ENCODE measurements around the gene TBL1XR1. TPM values are rescaled to one million over a fixed set of nuclear protein-coding genes. Genes with fewer than 3 reads are reported as not detected.

Gene TBL1XR1
- total RNA-seq, 1 experiment from 2014 or later, result 77.6 TPM

DNA sequence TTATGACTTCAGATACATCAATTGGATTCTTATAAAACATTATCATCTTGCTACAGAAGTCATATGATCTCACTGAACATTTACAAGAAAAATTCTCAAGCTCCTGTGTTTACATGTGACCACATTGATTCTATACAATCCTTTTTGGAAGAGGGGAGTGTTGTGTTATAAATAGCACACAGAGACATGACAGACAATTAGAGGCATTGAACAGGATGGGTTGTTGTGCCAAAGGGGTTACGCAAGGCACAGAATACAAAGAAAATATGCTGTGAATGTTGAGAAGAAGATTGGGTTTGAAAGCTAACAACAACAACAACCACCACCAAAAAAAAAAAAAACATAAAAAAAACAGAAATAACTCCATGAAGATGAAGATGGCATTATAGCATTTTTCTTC lies 32.5 kb upstream of the TBL1XR1 start:
- no peak overlapping the region for H3K27ac ChIP-seq (ENCODE audit: low read length)
- no peaks in the 10 kb centered on the region for H4K20me1 ChIP-seq (ENCODE audit: low read length)
- H3K9me3 ChIP-seq (ENCODE audit: low read length), result no peaks in the 10 kb centered on the region
- H3K79me2 ChIP-seq (ENCODE audit: low read length), result no peaks in the 10 kb centered on the region
- H3K9me2 ChIP-seq (replicated peaks; ENCODE audit: low read length), result no peaks in the 10 kb centered on the region
- no peaks in the 10 kb centered on the region for H3K4me1 ChIP-seq (ENCODE audit: insufficient read depth, low read length)
- no peaks in the 10 kb centered on the region for H3K27me3 ChIP-seq (ENCODE audit: low read length)
- POLR2A ChIA-PET (ENCODE audit: unreplicated experiment), result no interaction called here
- H3K4me2 ChIP-seq (ENCODE audit: low read length), result no peak overlapping the region
- no peaks in the 10 kb centered on the region for H3K36me3 ChIP-seq (ENCODE audit: low read depth, low read length)
- intact Hi-C loops (cut with micrococcal nuclease), result no loop called here
- CTCF ChIA-PET, result no interaction called here
- H2AFZ ChIP-seq (ENCODE audit: low read length), result no peak overlapping the region
- H3K4me3 ChIP-seq (ENCODE audit: low read length), result no peak overlapping the region
- ATAC-seq, result no peak
- no peak for TF ChIP-seq EZH2phosphoT487 (IDR thresholded peaks at IDR 0.05; ENCODE audit: borderline replicate concordance, low read length)
- H3F3A ChIP-seq (ENCODE audit: low read length, unreplicated experiment), result no peaks in the 10 kb centered on the region
- H3K9ac ChIP-seq (ENCODE audit: low read length), result no peak overlapping the region
- BruUV-seq (replicated peaks), result no TSS peak
- no peak for DNase-seq

DNA sequence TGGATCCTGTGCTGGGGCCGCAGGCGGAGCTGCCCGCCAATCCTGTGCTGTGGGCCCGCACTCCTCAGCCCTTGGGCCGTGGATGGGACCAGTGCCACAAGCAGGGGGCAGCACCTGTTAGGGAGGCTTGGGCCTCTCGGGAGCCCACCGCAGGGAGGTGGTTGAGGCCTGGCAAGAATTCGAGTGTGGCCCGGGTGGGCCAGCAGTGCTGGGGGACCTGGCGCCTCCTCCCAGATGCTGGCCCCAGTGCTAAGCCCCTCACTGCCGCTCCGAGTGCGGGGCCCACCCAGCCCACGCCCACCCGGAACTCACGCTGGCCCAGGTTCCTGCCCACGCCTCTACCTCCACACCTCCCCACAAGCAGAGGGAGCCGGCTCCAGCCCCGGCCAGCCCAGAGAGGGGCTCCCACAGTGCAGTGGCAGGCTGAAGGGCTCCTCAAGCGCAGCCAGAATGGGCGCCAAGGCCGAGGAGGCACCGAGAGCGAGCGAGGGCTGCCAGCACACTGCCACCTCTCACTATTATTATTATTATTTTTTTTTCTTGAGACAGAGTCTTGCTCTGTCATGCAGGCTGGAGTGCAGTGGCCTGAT lies 31.4 kb upstream of the TBL1XR1 start:
- H3K4me1 ChIP-seq (ENCODE audit: insufficient read depth, low read length), result no peaks in the 10 kb centered on the region
- H4K20me1 ChIP-seq (ENCODE audit: low read length), result no peaks in the 10 kb centered on the region
- H3K27ac ChIP-seq (ENCODE audit: low read length), result no peak overlapping the region
- H3K9me2 ChIP-seq (replicated peaks; ENCODE audit: low read length), result no peaks in the 10 kb centered on the region
- DNase-seq (no peak), ATAC-seq (no peak)
- no peak for TF ChIP-seq EZH2 (IDR thresholded peaks at IDR 0.05; ENCODE audit: low read length, unreplicated experiment)
- TF ChIP-seq, protein P1, sequence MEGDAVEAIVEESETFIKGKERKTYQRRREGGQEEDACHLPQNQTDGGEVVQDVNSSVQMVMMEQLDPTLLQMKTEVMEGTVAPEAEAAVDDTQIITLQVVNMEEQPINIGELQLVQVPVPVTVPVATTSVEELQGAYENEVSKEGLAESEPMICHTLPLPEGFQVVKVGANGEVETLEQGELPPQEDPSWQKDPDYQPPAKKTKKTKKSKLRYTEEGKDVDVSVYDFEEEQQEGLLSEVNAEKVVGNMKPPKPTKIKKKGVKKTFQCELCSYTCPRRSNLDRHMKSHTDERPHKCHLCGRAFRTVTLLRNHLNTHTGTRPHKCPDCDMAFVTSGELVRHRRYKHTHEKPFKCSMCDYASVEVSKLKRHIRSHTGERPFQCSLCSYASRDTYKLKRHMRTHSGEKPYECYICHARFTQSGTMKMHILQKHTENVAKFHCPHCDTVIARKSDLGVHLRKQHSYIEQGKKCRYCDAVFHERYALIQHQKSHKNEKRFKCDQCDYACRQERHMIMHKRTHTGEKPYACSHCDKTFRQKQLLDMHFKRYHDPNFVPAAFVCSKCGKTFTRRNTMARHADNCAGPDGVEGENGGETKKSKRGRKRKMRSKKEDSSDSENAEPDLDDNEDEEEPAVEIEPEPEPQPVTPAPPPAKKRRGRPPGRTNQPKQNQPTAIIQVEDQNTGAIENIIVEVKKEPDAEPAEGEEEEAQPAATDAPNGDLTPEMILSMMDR (conservative IDR thresholded peaks at IDR 0.05; ENCODE audit: low read depth, low read length), result no peak
- TF ChIP-seq EZH2phosphoT487 (IDR thresholded peaks at IDR 0.05; ENCODE audit: borderline replicate concordance, low read length), result no peak
- H3F3A ChIP-seq (ENCODE audit: low read length, unreplicated experiment), result no peaks in the 10 kb centered on the region
- ChIA-PET CTCF (no interaction called here), POLR2A (ENCODE audit: unreplicated experiment) (no interaction called here)
- H3K4me3 ChIP-seq (ENCODE audit: low read length), result no peak overlapping the region
- no peaks in the 10 kb centered on the region for H3K36me3 ChIP-seq (ENCODE audit: low read depth, low read length)
- intact Hi-C loops (cut with micrococcal nuclease), result no loop called here
- no peak overlapping the region for H3K9ac ChIP-seq (ENCODE audit: low read length)
- BruUV-seq (replicated peaks), result no TSS peak
- H3K27me3 ChIP-seq (ENCODE audit: low read length), result no peaks in the 10 kb centered on the region
- H3K9me3 ChIP-seq (ENCODE audit: low read length), result no peaks in the 10 kb centered on the region
- no peaks in the 10 kb centered on the region for H3K79me2 ChIP-seq (ENCODE audit: low read length)
- no peak overlapping the region for H2AFZ ChIP-seq (ENCODE audit: low read length)
- no peak overlapping the region for H3K4me2 ChIP-seq (ENCODE audit: low read length)

GRCh38 chr3:177224414-177224813 lies 27.1 kb upstream of the TBL1XR1 start:
- Histone ChIP-seq H3F3A (ENCODE audit: low read length, unreplicated experiment) (no peaks in the 10 kb centered on the region), H3K4me1 (ENCODE audit: insufficient read depth, low read length) (no peaks in the 10 kb centered on the region), H3K9me2 (replicated peaks; ENCODE audit: low read length) (no peaks in the 10 kb centered on the region), H3K9ac (ENCODE audit: low read length) (no peak overlapping the region), H3K36me3 (ENCODE audit: low read depth, low read length) (no peaks in the 10 kb centered on the region), H3K4me3 (ENCODE audit: low read length) (no peak overlapping the region), H3K27ac (ENCODE audit: low read length) (no peak overlapping the region), H3K27me3 (ENCODE audit: low read length) (no peaks in the 10 kb centered on the region), H3K9me3 (ENCODE audit: low read length) (no peaks in the 10 kb centered on the region), H2AFZ (ENCODE audit: low read length) (no peak overlapping the region), H4K20me1 (ENCODE audit: low read length) (no peaks in the 10 kb centered on the region), H3K4me2 (ENCODE audit: low read length) (no peak overlapping the region), H3K79me2 (ENCODE audit: low read length) (no peaks in the 10 kb centered on the region)
- ATAC-seq (peak; percentile 56), DNase-seq (no peak)
- POLR2A ChIA-PET (ENCODE audit: unreplicated experiment), result no interaction called here
- intact Hi-C loops (cut with micrococcal nuclease), result no loop called here
- TF ChIP-seq, protein P1 (conservative IDR thresholded peaks at IDR 0.05; ENCODE audit: low read depth, low read length), result no peak
- TF ChIP-seq EZH2 (IDR thresholded peaks at IDR 0.05; ENCODE audit: low read length, unreplicated experiment) (no peak), EZH2phosphoT487 (IDR thresholded peaks at IDR 0.05; ENCODE audit: borderline replicate concordance, low read length) (no peak)
- CTCF ChIA-PET, result no interaction called here
- BruUV-seq (replicated peaks), result no TSS peak

Data from PC-3 (cell line).